HG02678 (cell line): ENCODE measurements around the gene GCN1.
A peak's percentile ranks its signal among the peaks of the same experiment; 100 is the strongest.
"Not testable (repeated sequence)": the region's sequence is repeated elsewhere in the genome, so short reads cannot be mapped to it uniquely, and the experiment has no call there.

ENCODE experiments used
- ATAC-seq: cut with Tn5 transposase; IDR thresholded peaks from one replicate; pipeline ENCODE4 v1.9.1; 2021; ENCODE audit warnings: mild to moderate bottlenecking, moderate library complexity; ENCODE audit not compliant: unreplicated experiment

The GCN1 gene

DNA sequence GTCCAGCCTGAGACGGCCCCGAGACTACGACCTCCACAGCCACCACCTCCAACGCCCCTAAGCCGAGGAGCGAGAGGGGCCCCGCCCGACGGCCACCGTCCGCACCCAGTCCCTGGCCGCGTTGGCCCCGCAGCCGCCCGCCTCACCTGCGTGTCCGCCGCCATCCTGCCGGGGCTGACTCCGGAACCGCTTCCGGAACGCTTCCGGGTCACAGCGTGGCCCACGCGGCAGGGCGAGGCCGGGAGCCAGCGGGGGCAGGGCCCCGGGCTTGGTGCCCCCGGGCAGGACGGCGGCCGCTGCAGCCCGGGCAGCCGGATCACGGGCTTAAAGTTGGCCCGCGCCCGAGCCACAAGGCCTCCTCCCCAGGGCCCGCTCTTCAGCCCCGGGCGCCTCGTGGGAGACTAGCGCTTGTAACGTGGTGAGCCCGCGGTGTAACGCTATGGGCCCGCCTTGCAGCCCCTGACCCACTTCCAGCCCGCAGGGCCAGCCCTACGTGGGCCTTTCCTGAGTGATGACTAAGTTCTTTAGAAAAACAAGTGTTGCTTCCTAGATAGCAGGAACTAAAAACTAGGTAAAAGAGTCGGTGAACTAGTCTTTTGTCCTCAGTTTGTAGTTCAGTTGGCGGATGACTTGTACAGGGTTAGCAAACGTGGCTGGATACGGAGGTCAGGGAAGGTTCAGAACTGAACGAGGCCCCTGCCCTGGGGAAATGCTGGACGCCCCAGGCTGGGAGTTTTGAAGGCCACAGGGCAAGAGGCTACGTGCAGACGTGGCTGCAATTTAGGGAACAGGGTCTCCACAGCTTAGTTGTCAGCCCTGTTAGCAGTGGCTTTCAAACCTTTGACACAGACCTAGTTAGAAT, at the start of gene GCN1:
Gene GCN1, minus strand, starts transcription at position 182 of the 862 bp plus-strand sequence. Its CDS starts 18 bp downstream, at position 164.
- peak; percentile 81 for ATAC-seq

DNA sequence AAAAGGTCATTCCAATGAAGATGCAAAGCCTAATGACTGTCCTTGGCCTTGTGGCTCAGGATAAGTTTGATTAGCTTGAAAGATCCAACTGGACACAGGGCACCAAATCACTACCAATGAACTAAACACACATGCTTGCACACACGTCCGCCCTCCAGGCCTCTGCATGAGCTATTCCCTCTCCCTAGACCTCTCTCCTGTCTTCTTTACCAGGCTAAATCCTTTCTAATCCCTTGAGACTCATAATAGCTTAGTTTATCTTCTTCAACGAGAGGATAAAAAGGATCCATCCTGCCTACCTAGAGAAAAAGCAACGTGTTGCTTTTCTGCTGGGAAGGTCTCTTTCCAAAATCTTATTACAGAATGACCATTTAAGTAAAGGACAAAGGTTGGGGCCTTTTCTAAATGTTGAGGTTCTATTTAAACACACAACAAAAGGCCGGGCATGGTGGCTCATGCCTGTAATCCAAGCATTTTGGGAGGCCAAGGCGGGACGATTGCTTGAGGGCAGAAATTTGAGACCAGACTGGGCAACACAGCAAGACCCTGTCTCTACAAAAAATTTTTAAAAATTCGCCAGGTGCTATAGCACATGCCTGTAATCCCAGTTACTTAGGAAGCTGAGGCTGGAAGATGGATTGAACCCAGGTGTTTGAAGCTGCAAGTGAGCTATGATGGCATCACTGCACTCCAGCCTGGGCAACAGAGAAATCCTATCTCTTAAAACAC, 48.6 kb upstream of the GCN1 start:
- ATAC-seq, result no peak

DNA sequence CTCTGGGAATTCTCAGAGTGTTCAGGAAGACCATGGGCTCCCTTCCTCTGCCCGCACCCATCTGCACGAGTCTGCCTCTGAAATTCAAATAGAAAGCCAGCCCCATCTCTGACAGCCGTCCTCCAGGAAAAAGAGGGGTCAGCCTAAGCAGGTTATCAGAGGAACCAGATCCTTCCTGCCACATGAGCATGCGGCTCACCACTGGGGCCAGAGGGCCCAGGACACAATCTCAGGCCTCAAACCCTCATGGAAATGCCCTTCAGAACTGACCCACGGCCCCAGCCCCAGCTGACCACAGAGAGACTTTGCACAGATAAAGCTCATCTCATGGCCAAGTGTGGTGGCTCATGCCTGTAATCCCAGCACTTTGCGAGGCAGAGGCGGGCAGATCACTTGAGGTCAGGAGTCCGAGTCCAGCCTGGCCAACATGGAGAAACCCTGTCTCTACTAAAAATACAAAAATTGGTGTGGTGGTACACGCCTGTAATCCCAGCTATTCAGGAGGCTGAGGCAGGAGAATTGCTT, 47.8 kb upstream of the GCN1 start:
- no peak for ATAC-seq

DNA sequence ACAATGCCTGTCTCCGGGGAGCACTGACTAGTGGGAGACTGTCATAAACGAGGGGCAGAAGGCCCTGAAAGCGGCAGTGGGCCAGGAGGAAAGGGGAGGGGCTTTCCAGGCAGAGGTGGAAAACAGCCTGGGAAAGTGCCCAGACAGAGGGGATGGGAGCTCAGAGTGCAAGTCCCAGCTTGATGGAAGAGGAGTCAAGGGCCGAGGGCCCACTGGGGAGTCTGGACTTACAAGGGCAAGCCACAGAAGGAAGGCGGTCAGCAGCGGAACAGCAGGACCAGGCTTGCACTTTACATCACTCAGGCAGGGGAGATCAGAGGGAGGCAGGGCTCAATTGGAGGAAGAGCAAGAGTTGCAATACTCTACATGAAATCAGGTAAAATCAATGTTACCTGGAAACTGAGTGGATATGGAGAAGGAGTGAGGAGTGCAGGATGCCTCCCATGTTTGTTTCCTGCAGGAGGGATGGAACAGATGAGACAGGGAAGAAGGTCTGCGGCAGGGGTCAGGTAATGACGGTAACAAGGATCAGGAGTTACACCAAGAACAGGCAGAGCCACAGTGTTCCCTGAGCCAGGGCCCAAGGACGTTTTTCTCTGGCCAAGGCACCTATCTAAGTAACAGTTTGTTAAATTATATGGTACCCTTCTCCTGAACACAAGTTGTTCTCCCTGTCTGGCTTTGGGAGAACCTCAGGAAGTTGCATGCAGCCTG, 47.2 kb upstream of the GCN1 start:
- ATAC-seq, result no peak

DNA sequence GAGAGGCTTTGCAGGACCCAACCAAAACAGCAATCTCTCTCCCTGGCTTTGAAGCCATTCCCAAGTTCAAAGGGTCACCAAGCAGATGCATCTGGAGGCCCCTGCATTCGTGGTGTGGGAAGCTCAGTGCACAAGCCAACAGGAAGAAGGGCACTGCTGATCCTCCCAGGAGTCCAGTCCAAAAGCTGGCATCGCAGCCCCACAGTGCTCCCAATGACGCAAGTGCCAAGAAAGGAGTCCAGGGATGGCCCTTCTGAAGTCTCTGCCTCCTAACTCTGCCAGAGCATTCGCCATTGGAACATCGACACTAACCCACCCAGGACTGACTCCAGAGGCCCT, 45.9 kb upstream of the GCN1 start:
- no peak for ATAC-seq

GRCh38 chr12:120239776-120240494, 45.4 kb upstream of the GCN1 start:
- ATAC-seq, result no peak

DNA sequence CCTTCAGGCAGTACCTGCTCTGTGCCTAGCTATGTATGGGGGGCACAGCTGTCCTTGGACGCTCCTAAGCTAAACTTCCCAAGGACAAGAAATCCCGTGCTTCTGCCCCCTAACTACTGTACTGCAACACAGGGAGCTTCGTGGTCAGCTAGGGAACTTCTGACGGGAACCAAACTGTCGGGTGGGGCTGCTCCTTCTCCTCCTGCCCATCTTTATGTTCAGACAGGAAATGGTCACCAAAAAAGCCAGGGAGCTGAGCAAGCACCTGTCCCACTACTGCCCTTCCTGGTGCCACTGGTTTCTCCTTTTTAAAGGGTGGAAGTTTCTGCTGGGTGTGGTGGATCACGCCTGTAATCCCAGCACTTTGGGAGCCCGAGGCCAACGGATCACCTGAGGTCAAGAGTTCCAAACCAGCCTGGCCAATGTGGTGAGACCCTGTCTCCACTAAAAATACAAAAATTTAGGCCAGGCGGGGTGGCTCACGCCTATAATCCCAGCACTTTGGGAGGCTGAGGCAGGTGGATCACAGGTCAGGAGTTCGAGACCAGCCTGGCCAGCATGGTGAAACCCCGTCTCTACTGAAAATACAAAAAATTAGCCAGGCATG, 44.4 kb upstream of the GCN1 start:
- no peak for ATAC-seq

- ATAC-seq, result no peak
Measured at GRCh38 chr12:120238217-120238616, 43.7 kb upstream of the GCN1 start.

GRCh38 chr12:120237360-120238171, 43.1 kb upstream of the GCN1 start:
- no peak for ATAC-seq

DNA sequence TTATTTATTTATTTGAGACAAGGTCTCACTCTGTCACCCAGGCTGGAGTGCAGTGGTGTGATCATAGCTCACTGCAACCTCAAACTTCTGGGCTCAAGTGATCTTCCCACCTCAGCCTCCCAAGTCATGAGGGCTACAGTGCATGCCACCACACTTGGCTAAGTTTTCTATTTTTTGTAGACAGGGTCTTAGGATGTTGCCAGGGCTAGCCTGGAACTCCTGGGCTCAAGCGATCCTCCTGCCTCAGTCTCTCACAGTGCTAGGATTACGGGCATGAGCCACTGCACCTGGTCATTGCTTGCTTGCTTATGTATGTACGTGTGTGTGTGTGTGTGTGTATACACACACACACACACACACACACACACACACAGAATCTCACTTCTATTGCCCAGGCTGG, 42.3 kb upstream of the GCN1 start:
- ATAC-seq, result not testable (repeated sequence)

- ATAC-seq, result no peak
Measured at GRCh38 chr12:120235369-120236323, 41.1 kb upstream of the GCN1 start.

GRCh38 chr12:120234643-120235368, 40.3 kb upstream of the GCN1 start:
- ATAC-seq, result no peak

DNA sequence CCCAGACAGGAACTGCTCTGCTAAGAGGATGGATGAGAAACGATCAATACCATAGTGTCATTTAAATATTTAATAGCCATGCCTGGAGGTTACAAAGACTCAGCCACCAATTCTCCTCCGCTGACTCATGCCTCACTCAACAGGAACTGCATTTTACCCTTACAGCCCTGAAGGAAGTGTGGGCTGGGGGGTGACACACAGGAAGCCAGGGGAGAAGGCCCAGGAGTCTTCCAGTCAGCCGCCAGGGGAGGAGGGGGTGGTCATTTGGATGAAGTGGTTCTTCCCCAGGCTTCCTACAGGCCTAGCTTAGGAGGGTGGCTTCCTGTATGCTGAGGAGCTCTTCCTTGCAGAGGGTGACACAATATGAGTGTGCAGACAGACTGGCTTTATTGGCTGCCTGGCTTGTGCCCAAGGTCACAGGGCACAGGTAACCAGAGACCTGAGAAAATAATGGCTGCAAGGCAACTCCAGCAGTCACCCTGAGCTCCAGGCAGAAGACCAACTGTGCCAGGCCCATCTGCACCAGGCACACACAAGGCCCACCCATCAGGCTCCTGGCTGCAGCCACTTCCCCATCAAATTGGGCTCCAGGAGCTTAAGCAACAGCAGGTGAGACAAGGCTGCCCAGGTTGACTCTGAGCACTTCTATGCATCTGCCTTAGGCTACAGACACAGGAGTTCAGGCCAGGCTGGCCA, 36.9 kb upstream of the GCN1 start:
- no peak for ATAC-seq

DNA sequence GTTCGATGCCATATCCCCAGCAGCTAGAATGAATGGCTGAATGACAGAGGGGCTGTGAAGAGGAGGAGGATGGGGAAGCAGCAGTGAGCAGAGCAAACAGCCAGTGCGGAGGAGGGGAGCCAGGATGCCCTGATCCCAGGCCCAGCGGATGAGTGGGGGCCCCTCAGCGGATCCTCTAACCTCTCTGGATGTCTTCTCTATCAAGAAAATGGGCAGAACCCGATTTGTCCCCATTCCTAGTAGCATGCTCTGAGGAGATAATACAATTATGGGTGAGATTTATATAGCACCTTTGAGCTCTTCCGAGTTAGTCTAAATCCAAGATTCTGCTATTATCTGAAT, 36.4 kb upstream of the GCN1 start:
- ATAC-seq, result no peak

- no peak for ATAC-seq
Measured at GRCh38 chr12:120230326-120230973, 35.9 kb upstream of the GCN1 start.

GRCh38 chr12:120229487-120230325, 35.2 kb upstream of the GCN1 start:
- no peak for ATAC-seq
